ENCODE measurements around the gene TENM3.

Gene TENM3

DNA sequence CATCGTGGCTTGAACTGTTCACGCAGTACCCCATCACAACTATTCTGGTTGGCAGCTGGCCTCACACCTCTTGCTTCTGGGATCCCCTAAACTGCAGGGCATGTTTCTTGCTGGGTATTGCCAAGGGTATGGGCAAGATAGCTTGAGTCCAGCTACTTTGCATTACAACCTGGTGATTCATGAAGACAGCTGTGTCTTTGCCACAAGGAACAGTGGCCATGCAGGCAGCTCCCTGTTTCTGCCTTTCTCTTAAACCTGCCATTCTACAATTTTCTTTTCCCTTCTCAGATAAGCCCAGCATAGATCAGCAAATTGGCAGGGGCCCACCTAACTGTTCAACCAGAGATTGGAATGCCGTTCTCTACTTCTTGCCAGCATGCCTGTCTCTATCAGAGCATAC lies 42.8 kb downstream of the TENM3 start:
- in situ Hi-C loops (cut with MboI; ENCODE audit: low sequenced_read_pairs), result no loop called here

DNA sequence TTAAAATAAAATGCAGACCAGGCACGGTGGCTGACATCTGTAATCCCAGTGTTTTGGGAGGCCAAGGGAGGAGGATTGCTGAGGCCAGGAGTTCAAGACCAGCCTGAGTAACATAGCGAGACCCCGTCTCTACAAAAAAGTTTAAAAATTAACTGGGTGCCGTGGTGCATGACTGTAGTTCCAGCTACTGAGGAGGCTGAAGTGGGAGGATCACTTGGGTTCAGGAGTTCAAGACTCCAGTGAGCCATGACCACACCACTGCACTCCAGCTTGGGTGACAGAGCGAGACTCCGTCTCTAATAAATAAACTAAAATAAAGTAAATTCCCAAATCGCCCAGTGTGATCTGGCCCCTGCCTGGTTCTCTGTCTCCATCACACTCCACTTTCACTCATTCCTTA lies 43.7 kb downstream of the TENM3 start:
- in situ Hi-C loops (cut with MboI; ENCODE audit: low sequenced_read_pairs), result no loop called here

DNA sequence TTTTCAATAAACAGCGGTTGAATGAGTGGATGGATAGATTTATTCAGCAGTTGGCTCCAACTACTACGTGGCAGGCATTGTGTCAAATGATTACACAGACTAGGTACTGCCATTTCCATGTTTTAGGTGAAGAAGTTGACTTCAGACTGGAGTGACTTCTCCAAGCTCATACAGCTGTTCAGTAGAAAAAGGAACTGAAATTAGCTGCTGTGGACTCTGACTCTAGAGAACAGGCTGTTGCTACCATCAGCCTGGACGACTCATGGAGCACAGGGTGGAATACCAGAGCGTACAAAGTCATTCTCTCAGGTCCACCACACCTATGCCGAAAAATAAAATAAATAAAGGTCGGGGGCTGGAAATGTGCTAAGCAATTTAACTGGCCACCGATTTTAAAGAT lies 45.3 kb downstream of the TENM3 start:
- in situ Hi-C loops (cut with MboI; ENCODE audit: low sequenced_read_pairs), result no loop called here

DNA sequence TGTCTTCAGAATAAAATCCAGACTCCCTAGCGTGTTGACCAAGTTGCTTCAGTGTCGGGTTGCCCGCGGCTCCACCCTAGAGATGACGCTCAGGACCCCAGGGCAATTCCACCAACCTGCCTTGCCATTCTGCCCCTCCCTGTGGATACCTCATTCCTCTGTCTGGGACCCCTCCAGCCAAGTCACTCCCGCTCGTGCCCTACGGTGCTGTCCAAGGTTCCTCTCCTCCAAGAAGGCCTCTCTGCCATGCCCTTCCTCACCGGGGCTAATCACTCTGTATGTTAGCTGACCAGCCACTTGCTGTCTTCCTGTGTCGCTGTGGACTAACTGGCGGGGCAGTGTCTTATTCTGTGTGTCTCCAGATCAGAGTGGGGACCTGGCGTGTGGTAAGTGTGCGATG lies 46.6 kb downstream of the TENM3 start:
- in situ Hi-C loops (cut with MboI; ENCODE audit: low sequenced_read_pairs), result no loop called here

DNA sequence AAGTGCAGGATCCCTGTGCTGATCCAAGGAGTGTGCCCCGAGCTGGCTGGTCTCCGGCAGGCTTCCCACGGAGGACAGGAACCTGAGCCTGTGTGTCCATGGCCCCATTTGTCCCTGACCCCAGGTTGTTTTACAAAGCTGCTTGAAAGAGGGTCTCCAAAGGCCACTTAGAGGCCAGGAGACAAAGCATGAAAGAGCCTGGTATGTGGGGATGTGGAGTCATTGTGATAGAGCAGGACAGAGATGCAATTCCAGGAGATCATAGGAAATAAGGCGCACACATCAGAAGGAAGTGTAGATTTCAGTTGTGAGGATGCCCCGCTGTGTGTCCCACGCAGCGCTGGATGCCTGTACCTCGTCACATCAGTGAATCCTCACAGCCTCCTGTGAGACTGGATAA lies 48.0 kb downstream of the TENM3 start:
- in situ Hi-C loops (cut with MboI; ENCODE audit: low sequenced_read_pairs), result no loop called here

DNA sequence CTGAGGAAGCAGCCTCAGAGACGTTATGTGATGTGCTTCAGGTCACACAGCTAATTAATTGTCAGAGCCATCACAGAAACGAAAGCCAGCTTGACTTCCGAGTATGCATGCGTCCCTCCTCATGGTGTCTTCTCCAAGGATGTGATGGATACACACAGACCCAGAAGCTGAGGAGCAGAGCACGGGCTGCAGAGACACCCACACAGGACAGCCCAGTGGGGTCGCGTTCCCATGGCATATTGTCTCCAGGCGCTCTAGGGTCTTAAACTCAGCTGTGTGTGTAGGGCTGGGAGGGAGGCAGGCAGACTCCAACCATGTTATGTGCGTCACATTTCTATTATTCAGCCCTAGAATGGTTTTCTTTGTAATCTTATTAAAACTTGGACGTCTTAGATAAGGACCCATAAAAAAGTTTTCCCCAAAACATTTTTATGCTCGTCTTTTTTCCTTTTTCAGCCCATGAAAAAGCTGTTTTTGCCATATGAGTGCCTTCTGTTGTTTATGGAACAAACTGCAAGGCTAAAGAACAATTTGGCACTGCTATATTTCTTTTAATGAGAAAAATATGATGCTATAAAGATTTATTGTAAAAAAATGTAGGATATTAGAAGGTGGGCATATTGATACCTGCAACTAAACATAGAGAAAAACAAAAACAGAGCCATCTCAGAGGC lies 48.5 kb downstream of the TENM3 start:
- in situ Hi-C loops (cut with MboI; ENCODE audit: low sequenced_read_pairs), result no loop called here

DNA sequence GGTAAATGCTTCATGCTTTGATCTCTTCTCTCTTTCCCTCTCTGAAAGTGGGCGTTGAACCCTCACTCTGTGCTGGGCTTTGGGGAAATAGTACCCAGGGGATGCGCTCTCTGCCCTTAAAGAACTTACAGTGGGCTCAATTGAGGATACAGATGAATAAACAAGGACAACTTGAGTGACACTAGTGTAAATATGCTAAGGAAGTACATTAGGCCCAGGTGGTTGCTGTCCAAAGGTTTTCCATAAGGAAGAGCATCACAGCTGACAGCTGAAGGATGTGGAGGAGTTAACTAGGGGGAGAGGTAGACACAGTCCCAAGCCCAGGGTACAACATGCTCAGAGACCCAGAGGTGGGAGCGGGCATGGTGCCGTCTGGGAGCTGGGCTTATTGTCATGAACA lies 49.4 kb downstream of the TENM3 start:
- in situ Hi-C loops (cut with MboI; ENCODE audit: low sequenced_read_pairs), result no loop called here

DNA sequence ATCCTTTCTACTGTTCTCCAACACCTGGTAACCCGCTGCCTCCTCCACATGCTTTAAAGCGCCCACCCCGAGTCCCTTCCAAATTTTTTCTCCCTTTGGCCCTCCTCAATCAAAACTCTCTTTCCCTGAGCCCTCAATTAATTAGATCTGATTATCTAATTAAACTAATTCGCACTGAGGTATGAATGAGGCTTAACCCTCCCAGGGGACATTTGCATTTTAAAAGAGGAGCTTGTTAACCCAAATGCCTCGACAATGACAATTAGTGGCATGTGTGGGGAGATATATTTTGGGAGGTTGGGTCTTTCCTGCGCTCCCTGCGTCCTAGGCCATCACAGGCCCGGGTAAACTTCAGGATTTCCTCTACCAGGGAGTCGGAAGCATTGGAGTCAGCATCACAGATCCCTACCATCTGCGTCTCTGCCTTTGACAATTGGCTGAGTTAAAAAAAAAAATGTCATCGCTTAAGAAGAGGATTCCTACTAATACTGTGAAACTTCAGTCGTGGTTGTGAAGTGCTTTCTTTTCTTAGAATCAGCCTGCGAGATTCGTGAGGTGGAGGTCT lies 50.6 kb downstream of the TENM3 start:
- in situ Hi-C loops (cut with MboI; ENCODE audit: low sequenced_read_pairs), result no loop called here

DNA sequence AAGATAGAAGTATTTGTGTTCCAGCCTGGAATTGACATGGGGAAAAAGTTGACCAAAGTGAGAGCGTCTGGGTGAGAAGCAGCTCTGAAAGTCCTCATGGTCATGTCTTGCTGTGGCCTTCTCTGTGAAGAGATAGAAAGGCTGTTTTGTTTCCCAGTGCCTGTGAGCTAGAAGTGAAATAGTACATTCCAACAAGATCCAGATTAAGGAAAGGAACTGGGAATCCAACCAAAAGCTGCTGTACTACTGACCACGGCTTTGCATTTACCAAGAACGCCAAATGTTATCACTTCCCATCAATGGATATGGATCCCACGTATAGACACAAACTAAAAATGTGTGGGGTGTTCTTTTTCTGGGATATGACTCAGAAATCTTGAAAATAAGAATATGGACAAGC lies 51.2 kb downstream of the TENM3 start:
- in situ Hi-C loops (cut with MboI; ENCODE audit: low sequenced_read_pairs), result no loop called here

DNA sequence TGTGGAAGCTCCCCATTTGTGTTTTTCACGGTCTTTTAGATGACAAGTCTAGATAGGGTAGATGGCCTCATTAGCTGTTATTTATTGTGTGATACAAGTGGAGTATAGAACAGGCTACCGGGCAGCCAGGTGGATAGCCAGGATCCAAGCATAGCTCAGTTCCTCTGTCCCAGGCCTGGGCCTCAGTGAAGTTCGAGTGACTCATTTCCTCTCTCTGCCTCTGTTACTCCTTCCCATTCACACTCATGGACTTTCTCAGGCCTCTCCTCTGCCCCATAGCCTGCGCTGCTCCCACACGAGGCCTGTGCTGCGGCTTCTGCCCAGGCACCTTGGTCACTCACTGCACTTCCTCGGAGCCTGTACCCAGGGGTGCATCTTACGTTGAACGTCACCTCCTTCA lies 54.5 kb downstream of the TENM3 start:
- in situ Hi-C loops (cut with MboI; ENCODE audit: low sequenced_read_pairs), result no loop called here

DNA sequence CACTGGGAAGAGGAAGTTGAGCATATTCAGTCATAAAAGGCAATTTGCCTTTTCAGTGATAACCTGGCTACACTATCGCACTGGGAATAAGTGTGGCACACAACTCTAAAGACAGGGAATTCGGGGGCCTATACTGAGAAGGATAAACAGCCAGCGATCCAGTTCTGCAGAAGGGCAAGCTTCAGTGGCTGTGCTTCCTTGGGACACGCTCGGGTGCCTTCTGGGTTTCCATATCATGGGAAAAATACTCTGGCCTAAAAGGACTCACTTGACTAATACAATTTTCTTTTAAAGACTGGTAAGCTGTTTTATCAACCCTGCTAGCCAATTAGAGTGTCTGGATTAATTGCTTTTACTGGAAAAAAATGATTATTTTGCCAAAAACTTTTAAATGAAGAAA lies 58.5 kb downstream of the TENM3 start:
- in situ Hi-C loops (cut with MboI; ENCODE audit: low sequenced_read_pairs), result no loop called here

DNA sequence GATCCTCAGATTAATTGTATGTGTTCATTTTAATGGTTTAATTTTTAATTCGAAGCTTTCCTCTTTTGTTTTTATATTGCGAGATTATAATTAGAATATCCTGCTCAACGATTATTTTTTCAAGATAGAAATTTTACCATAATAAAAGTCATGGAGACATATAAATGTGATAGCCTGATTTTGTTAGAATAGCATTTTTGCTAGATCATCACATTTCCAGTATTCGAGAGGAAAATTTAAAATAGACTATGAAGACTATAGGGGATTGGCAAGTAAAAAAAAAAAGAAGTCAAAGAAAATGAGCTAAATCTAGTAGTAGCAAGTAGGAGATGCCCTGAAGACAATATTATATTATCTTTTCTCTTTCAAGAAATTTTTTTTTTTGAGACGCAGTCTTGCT lies 60.6 kb downstream of the TENM3 start:
- in situ Hi-C loops (cut with MboI; ENCODE audit: low sequenced_read_pairs), result no loop called here

DNA sequence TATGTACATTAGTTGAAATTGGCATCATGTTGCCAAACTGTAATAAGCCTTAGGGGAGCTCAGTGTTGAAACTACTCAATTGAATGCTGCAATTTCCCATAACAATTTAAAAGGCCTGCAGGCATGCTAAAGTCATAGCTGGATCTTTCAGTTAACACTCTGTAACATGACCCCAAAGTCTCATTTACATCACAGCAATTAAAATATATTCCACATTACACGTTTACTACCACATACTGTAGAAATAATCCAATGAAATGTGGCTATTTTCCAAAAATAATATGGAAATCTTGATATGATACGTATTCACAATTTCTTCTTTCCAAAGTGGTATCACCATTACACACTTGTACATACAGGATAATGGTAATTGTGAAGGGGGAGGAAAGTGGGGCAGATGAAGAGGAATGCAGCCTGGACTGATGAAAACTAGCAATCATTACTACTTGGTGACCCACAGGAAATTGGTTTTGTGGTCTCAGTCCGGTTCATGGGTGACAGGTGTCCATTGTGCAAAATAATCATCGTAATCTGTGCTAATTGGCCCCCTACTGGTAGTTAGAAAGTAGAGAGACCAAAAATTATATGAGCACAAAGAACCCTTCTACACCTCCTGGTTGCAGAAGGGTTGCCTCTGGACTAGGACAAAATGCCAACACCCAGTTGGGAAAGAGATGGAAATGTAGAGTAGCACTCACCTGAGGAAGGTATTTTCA lies 63.7 kb downstream of the TENM3 start:
- in situ Hi-C loops (cut with MboI; ENCODE audit: low sequenced_read_pairs), result no loop called here

DNA sequence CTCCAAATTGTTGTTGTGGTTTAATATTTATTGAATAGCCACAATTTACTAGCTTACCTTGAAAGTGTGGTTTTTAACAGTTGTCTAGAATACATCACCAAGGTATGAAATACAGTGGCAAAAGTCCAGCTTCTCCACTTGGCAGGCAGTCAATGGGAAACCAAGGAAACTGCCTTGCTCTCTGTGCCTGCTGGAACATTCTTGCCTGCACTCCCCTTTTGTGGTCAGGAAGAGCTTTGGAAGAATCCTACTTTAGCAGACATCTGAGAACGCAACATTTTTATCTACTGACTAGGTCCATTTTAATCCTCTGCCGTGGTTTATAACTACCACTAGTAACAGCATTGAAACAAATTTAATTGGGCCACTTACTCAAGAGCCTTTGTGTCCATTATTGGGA lies 64.5 kb downstream of the TENM3 start:
- in situ Hi-C loops (cut with MboI; ENCODE audit: low sequenced_read_pairs), result no loop called here

DNA sequence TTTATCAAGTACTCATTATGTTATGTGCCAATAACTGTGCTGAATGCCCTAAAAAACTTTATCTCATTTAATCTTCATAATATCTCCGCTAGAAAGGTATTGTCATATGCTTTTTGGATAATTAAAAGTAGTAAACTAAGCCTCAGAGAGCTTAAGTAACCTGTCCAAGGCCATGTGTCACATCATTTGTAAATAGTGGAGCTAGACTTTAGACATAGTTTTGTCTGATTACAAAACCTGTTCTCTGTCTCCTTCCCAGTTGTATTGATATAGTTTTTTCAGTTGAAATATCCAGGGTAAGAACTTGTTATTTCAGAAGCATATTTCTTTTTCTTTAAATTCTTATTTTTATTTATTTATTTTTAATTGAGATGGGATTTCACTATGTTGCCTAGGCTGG lies 66.7 kb downstream of the TENM3 start:
- in situ Hi-C loops (cut with MboI; ENCODE audit: low sequenced_read_pairs), result no loop called here

DNA sequence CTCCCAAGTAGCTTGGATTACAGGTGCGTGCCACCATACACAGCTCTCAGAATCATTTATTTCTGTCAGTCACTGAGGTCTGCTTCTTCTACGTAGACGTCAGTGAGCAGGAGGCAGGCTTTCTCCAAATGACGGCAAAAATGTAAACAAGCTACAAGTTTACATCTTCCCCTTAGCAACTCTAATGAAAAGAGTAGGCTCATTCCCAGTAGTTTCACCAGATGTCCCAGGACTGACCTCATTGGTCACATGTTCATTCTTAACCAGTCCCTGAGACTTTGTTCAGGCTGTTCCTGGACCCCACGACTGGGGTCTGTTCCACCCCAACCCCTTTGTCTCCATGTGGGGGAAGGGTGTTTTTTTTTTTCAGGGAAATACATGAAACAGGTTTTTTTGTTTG lies 67.1 kb downstream of the TENM3 start:
- in situ Hi-C loops (cut with MboI; ENCODE audit: low sequenced_read_pairs), result no loop called here

DNA sequence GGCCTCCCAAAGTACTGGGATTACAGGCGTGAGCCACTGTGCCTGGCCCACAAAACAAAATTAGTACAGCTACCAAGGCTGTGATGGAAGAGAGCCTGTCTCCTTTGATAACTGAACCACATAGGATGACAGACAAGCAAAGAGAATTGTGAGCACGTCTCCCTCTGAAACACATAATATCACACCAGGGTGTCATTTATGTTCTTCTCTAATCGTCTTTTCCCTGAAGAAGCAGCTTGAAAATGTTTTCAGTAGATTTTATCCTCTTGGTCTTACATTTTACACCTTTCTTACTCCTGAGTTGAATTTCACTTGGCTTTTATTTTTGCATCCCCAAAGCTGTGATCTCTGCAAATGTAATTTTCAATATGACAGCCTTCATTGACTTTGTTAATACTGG lies 67.8 kb downstream of the TENM3 start:
- in situ Hi-C loops (cut with MboI; ENCODE audit: low sequenced_read_pairs), result no loop called here

DNA sequence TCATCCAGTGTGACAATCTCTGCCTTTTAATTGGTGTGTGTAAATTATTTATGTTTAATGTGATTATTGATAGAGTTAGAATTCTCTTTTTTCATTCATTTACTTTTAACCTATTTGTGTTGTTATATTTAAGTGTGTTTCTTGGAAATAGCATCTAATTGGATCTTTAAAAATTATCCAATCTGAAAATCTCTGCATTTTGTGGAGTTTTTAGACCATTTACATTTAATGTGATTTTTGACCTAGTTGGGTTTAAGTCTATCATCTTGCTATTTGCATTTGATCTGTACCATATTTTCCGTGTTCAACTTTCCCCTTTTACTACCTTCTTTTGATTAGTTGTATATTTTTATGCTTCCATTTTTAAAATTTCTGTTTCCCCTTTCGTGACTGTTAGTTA lies 71.3 kb downstream of the TENM3 start:
- in situ Hi-C loops (cut with MboI; ENCODE audit: low sequenced_read_pairs), result no loop called here

DNA sequence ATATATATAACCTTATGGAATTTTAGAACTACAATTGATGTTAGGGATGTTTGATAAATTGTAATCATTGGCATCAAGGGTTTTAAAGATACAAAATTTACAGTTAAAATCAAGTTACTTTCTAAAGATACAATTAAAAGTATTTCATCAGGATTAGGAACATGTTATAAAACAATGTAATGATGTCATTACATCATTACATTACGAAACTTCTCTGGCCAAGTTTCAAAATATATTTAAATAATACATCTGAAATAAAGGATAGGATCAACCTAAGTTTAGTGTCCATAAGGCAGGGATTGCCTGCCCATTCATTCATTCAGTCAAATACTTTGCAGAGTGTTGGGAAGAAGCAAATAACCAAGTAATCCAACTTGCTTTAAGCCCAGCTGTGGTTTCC lies 75.1 kb downstream of the TENM3 start:
- in situ Hi-C loops (cut with MboI; ENCODE audit: low sequenced_read_pairs), result no loop called here

DNA sequence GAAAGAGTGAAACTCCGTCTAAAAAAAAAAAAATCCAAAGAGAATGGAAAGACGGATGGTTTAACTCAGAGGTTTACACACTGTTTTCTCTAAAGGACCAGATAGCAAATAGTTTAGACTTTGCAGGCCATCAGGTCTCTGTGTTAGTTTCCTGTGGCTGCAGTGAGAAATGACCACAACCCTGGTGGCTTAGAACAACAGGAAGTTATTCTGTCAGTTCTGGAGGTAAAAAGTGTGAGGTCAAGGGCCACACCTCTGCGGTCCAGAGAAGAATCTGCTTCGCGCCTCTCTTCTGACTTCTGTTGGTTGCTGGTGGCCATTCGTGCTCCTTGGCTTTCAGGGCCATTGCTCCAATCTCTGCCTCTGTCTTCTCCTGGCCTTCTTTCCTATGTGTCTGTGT lies 76.9 kb downstream of the TENM3 start:
- in situ Hi-C loops (cut with MboI; ENCODE audit: low sequenced_read_pairs), result no loop called here

DNA sequence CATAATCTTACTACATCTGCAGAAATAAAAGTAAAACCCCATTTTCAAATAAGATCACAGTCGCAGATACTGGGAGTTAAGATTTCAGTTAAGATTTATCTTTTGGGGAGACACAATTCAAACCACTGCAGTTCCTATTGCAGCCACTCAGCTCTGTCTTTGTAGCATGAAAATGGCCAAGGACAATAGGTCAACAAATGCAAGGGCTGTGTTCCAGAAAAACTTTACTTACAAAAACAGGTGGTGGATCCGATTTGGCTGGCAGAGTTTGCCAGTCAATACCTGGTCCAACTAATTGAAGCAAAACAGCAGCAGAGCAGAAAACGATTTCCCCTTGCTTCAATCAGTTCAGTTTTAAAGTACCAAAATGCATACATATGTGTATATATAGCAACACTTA lies 77.4 kb downstream of the TENM3 start:
- in situ Hi-C loops (cut with MboI; ENCODE audit: low sequenced_read_pairs), result no loop called here

DNA sequence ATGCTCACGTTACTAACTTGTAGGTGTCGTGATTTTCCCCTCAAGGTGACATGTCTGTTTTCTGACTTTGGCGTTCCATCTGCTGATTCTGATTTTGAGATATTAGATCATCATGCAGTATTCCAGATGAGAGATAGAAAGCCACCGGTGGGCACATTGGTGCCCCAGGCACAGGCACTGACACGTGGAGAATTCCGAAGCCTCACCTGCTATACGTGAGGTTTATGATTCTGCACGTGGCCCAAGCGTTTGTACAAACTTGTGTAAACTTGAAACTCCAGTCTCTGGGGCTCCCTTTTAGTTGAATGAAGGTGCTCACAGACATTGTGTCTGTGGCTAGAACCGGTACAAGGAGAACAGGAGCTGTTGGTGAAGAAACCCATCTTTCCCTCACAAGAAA lies 81.1 kb downstream of the TENM3 start:
- in situ Hi-C loops (cut with MboI; ENCODE audit: low sequenced_read_pairs), result no loop called here

DNA sequence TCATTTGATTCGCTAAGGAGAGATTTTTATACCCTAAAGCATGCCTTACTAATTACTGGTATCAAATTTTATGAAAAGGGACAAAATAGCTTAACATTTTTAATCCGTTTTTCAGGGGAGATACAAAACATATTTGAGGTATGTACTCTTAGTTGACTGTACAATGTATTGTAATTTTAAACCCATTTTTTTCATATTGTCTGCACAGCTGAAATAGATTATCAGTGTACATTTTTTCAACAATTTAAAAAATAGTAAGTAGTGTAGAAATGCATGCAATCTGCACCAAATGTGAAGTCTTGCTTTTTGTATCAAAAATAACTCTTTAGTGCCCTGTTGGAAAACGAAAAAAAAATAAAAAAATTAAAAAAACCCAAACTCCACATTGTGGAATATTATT lies 82.2 kb downstream of the TENM3 start:
- in situ Hi-C loops (cut with MboI; ENCODE audit: low sequenced_read_pairs), result no loop called here
